HepG2 (cell line): Measurements from ENCODE around the gene CUEDC2. TPM values are rescaled to one million over a fixed set of nuclear protein-coding genes. Genes with fewer than 3 reads are reported as not detected.

ENCODE experiments used
- ATAC-seq: fragments of 200-7000 bp; cut with Tn5 transposase; 3 replicates; pipeline ENCODE4 v1.9.1; 2020; ENCODE audit warnings: mild to moderate bottlenecking, moderate library complexity
- BruUV-seq: library from RNA; stranded (reverse); fragments of 400-500 nt; replicated peaks from 2 replicates; lab custom pipeline; 2021; lab: Mats Ljungman, UMichigan
- CTCF ChIA-PET: fragments of 300-600 bp; formaldehyde crosslinking; extraction: SDS; loops from one replicate; lab custom pipeline; 2021; ENCODE audit warnings: low total read pairs, inconsistent platforms, low intra/inter-chr PET ratio; lab: Yijun Ruan, JAX
- POLR2A ChIA-PET: fragments of 350-600 bp; sonication (Branson Sonifier 250); formaldehyde crosslinking; loops from one replicate; lab custom pipeline; 2020; ENCODE audit warnings: antibody characterized with exemption, inconsistent platforms; lab: Yijun Ruan, JAX
- DNase-seq: peaks from one replicate; pipeline ENCODE4 v3.0.0-alpha.2; 2015; ENCODE audit warnings: low spot score
- FAIRE-seq: peaks from 3 replicates; lab custom pipeline; 2011; peaks lifted over from hg19 to GRCh38; lab: Jason Lieb, UNC
- H2AFZ ChIP-seq: one replicate; pipeline ENCODE4 v1.6.1; 2011; ENCODE audit warnings: low read length, inconsistent platforms
- H3K27ac ChIP-seq: fragments of 300-600 bp; 3 replicates; pipeline ENCODE4 v1.8.0; 2011; ENCODE audit warnings: mixed run types, mild to moderate bottlenecking, mixed read lengths, low read length, inconsistent platforms; ENCODE audit not compliant: insufficient read depth; ENCODE audit errors: extremely low read length
- H3K27me3 ChIP-seq, 2 experiments: fragments of 200-600 bp in 1 of 2; 2 replicates in 1 of 2; 3 replicates in 1 of 2; pipeline versions ENCODE4 v1.6.0 to v1.8.0; 2011; ENCODE audit warnings: low read length in 2 of 2, mild to moderate bottlenecking in 2 of 2, moderate library complexity in 2 of 2, inconsistent platforms in 1 of 2; ENCODE audit not compliant: insufficient read depth in 2 of 2, control insufficient read depth in 1 of 2
- H3K36me3 ChIP-seq, 2 experiments: fragments of 200-600 bp in 1 of 2; replicated peaks in 1 of 2; 2 replicates in 1 of 2; 3 replicates in 1 of 2; pipeline versions ENCODE4 v1.5.1 to v1.8.0; 2011; ENCODE audit warnings: low read length in 2 of 2, inconsistent platforms in 1 of 2; ENCODE audit not compliant: insufficient read depth in 2 of 2, control insufficient read depth in 1 of 2
- H3K4me1 ChIP-seq: 2 replicates; pipeline ENCODE4 v1.5.1; 2012; ENCODE audit warnings: low read length, inconsistent platforms; ENCODE audit not compliant: insufficient read depth
- H3K4me2 ChIP-seq: 2 replicates; pipeline ENCODE4 v1.6.0; 2011; ENCODE audit warnings: low read depth, low read length, inconsistent platforms
- H3K4me3 ChIP-seq, 3 experiments: fragments of 200-600 bp in 1 of 3; sonication (generic), shearing (Covaris generic) in 1 of 3; replicated peaks in 1 of 3; 2 replicates each; pipeline ENCODE4 v1.5.1; 2011 to 2016; ENCODE audit warnings: low read length in 3 of 3, inconsistent platforms in 2 of 3, low read depth in 2 of 3, mild to moderate bottlenecking in 2 of 3, control low read depth in 1 of 3, mixed read lengths in 1 of 3; ENCODE audit not compliant: insufficient read depth in 1 of 3
- H3K79me2 ChIP-seq: one replicate; pipeline ENCODE4 v1.6.1; 2011; ENCODE audit warnings: low read length, inconsistent platforms; ENCODE audit not compliant: insufficient read depth
- H3K9ac ChIP-seq: 2 replicates; pipeline ENCODE4 v1.6.0; 2011; ENCODE audit warnings: mild to moderate bottlenecking, low read depth, low read length, inconsistent platforms; ENCODE audit not compliant: insufficient read depth
- H3K9me3 ChIP-seq: 2 replicates; pipeline ENCODE4 v1.5.1; 2012; ENCODE audit warnings: mild to moderate bottlenecking, low read length
- H4K20me1 ChIP-seq: 2 replicates; pipeline ENCODE4 v1.6.0; 2011; ENCODE audit warnings: inconsistent platforms, mild to moderate bottlenecking, low read length, moderate library complexity; ENCODE audit not compliant: insufficient read depth
- ARNT ChIP-seq: fragments of 450-650 bp; IDR thresholded peaks from 2 replicates; pipeline ENCODE4 v1.6.1; 2017
- HOMEZ ChIP-seq: IDR thresholded peaks from 2 replicates; pipeline ENCODE4 v1.6.1; 2016; ENCODE audit warnings: low read depth
- KLF9 ChIP-seq: IDR thresholded peaks from 2 replicates; pipeline ENCODE4 v1.6.1; 2016; ENCODE audit warnings: low read depth
- MED8 ChIP-seq: sonication (generic); formaldehyde crosslinking; IDR thresholded peaks from 2 replicates; pipeline ENCODE4 v1.8.1; 2023; ENCODE audit warnings: mild to moderate bottlenecking, missing genetic modification reagents; ENCODE audit not compliant: insufficient replicate concordance
- POGZ ChIP-seq: sonication (generic); formaldehyde crosslinking; IDR thresholded peaks from 2 replicates; pipeline ENCODE4 v1.4.0; 2020; ENCODE audit warnings: mild to moderate bottlenecking, missing genetic modification reagents
- RFXAP ChIP-seq: sonication (generic); formaldehyde crosslinking; IDR thresholded peaks from 2 replicates; pipeline ENCODE4 v1.4.0; 2020; ENCODE audit warnings: missing genetic modification reagents, borderline replicate concordance
- ZNF180 ChIP-seq: sonication (generic); formaldehyde crosslinking; IDR thresholded peaks from 2 replicates; pipeline ENCODE4 v1.4.0; 2020; ENCODE audit warnings: low read depth, missing genetic modification reagents, borderline replicate concordance
- ZNF251 ChIP-seq: sonication (generic); formaldehyde crosslinking; IDR thresholded peaks from 2 replicates; pipeline ENCODE4 v1.9.0; 2021; ENCODE audit warnings: mild to moderate bottlenecking, missing genetic modification reagents
- WGBS: methylation state at CpG from one replicate; pipeline ENCODE4 v1.1.6; 2017; ENCODE audit warnings: low lambda C conversion rate; 5-methylcytosine and 5-hydroxymethylcytosine counted together
- in situ Hi-C: cut with HindIII; loops from 2 replicates; pipeline ENCODE4 v1.10.0; 2017; ENCODE audit warnings: low pct_unique_long_range_greater_than_20kb; ENCODE audit not compliant: extremely low pct_ligation_motif_present
- intact Hi-C: fragments of 100-400 bp; cut with micrococcal nuclease; formaldehyde crosslinking; loops from one replicate; pipeline ENCODE4 v1.10.0; 2022; ENCODE audit not compliant: unreplicated experiment
- polyA plus RNA-seq, 8 experiments: library from polyadenylated mRNA; depleted of rRNA in 3 of 8; stranded (reverse) in 7 of 8; unstranded in 1 of 8; fragments of >200 nt; fragmentation: Illumina TruSeq in 4 of 8; extraction: Trizol in 4 of 8; gene quantifications; 2 replicates each; pipeline versions ENCODE4 v1.2.1 to v1.2.3, GENCODE V29; 2011 to 2016; ENCODE audit warnings: low read depth in 4 of 8, missing spikeins in 1 of 8, mixed read lengths in 1 of 8; ENCODE audit not compliant: insufficient read depth in 1 of 8
- total RNA-seq, 5 experiments: library from RNA; depleted of rRNA; stranded (reverse); fragments of >200 nt; fragmentation: Illumina TruSeq; extraction: Trizol; gene quantifications; 2 replicates each; pipeline ENCODE4 v1.2.3, GENCODE V29; 2016; ENCODE audit warnings: low read depth in 1 of 5
- TF ChIP-seq, protein P1 (sequence below): sonication (generic); formaldehyde crosslinking; IDR thresholded peaks from 2 replicates; pipeline ENCODE4 v1.4.0; 2020; ENCODE audit warnings: missing genetic modification reagents, borderline replicate concordance
- TF ChIP-seq, protein P2 (sequence below): sonication (generic); formaldehyde crosslinking; IDR thresholded peaks from 2 replicates; pipeline ENCODE4 v1.5.0; 2020; ENCODE audit warnings: missing genetic modification reagents, mild to moderate bottlenecking, borderline replicate concordance
- TF ChIP-seq, protein P3 (sequence below): sonication (generic); formaldehyde crosslinking; IDR thresholded peaks from 2 replicates; pipeline ENCODE4 v1.9.0; 2021; ENCODE audit warnings: missing genetic modification reagents, borderline replicate concordance

The CUEDC2 gene
- total and polyA plus RNA-seq, 2 of the 13 experiments (the other 11 are each of a cell fraction or from before 2014, with no cell fraction given): 13.1 to 18.4 TPM

- no peak for TF ChIP-seq RFXAP (CRISPR knock-in tag)
Measured at GRCh38 chr10:102467318-102467717, 34.9 kb upstream of the CUEDC2 start (continued).

DNA sequence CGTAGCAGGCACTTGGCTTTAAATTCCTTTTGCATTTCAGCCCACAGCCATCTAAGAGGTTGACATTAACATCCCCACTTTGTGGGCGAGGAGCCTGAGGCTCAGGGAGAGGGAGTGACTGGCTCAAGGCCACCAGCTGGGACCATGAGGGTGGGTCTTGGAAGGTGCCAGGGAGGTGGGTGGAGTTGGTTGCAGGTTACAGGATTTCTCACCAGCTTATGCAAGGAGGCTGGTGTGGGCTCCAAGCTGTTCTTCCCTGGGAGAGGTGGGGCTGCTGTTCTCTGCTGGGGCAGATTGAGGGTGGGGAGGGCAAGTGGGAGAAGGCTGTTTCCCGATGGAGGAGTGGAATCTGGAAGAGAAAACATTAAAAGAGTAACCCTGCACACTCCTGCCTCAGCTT is 33.1 kb upstream of the CUEDC2 start:
- peaks cover 36% of the 10 kb centered on the region for H3K4me1 ChIP-seq
- no peak overlapping the region for H3K4me3 ChIP-seq
- no peaks in the 10 kb centered on the region for H4K20me1 ChIP-seq
- intact Hi-C loops (no loop called here), in situ Hi-C loops (no loop called here)
- no peak overlapping the region for H3K9ac ChIP-seq
- no peak overlapping the region for H2AFZ ChIP-seq
- ATAC-seq: no peak
- no peaks in the 10 kb centered on the region for H3K27me3 ChIP-seq
- no peaks in the 10 kb centered on the region for H3K36me3 ChIP-seq
- H3K27ac ChIP-seq: no peak overlapping the region
- no peaks in the 10 kb centered on the region for H3K79me2 ChIP-seq
- H3K9me3 ChIP-seq: no peaks in the 10 kb centered on the region
- no TSS peak for BruUV-seq
- no peak for FAIRE-seq
- POLR2A ChIA-PET: interaction anchor here (1.0 kb wide), 1 partner anchor 32 kb away, joined by 3 read pairs; no protein-coding TSS in a partner anchor
- TF ChIP-seq HOMEZ (CRISPR knock-in tag) (no peak), POGZ (CRISPR knock-in tag) (no peak), ZNF180 (CRISPR knock-in tag) (no peak), ARNT (no peak), ZNF251 (CRISPR knock-in tag) (no peak), MED8 (no peak), KLF9 (CRISPR knock-in tag) (no peak)
- TF ChIP-seq, protein P1, sequence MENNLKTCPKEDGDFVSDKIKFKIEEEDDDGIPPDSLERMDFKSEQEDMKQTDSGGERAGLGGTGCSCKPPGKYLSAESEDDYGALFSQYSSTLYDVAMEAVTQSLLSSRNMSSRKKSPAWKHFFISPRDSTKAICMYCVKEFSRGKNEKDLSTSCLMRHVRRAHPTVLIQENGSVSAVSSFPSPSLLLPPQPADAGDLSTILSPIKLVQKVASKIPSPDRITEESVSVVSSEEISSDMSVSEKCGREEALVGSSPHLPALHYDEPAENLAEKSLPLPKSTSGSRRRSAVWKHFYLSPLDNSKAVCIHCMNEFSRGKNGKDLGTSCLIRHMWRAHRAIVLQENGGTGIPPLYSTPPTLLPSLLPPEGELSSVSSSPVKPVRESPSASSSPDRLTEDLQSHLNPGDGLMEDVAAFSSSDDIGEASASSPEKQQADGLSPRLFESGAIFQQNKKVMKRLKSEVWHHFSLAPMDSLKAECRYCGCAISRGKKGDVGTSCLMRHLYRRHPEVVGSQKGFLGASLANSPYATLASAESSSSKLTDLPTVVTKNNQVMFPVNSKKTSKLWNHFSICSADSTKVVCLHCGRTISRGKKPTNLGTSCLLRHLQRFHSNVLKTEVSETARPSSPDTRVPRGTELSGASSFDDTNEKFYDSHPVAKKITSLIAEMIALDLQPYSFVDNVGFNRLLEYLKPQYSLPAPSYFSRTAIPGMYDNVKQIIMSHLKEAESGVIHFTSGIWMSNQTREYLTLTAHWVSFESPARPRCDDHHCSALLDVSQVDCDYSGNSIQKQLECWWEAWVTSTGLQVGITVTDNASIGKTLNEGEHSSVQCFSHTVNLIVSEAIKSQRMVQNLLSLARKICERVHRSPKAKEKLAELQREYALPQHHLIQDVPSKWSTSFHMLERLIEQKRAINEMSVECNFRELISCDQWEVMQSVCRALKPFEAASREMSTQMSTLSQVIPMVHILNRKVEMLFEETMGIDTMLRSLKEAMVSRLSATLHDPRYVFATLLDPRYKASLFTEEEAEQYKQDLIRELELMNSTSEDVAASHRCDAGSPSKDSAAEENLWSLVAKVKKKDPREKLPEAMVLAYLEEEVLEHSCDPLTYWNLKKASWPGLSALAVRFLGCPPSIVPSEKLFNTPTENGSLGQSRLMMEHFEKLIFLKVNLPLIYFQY: no peak
- TF ChIP-seq, protein P2, sequence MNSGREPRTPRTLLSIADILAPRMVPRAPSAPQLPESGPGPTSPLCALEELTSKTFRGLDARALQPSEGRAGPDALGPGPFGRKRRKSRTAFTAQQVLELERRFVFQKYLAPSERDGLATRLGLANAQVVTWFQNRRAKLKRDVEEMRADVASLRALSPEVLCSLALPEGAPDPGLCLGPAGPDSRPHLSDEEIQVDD (CRISPR knock-in tag): no peak
- TF ChIP-seq, protein P3, sequence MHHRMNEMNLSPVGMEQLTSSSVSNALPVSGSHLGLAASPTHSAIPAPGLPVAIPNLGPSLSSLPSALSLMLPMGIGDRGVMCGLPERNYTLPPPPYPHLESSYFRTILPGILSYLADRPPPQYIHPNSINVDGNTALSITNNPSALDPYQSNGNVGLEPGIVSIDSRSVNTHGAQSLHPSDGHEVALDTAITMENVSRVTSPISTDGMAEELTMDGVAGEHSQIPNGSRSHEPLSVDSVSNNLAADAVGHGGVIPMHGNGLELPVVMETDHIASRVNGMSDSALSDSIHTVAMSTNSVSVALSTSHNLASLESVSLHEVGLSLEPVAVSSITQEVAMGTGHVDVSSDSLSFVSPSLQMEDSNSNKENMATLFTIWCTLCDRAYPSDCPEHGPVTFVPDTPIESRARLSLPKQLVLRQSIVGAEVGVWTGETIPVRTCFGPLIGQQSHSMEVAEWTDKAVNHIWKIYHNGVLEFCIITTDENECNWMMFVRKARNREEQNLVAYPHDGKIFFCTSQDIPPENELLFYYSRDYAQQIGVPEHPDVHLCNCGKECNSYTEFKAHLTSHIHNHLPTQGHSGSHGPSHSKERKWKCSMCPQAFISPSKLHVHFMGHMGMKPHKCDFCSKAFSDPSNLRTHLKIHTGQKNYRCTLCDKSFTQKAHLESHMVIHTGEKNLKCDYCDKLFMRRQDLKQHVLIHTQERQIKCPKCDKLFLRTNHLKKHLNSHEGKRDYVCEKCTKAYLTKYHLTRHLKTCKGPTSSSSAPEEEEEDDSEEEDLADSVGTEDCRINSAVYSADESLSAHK: no peak
- no peak overlapping the region for H3K4me2 ChIP-seq
- CTCF ChIA-PET: no interaction called here
- 67% methylated on average over 3 of the region's 3 CpGs for WGBS
- DNase-seq: no peak
